Measurements from ENCODE around the gene AKAP13. TPM values are rescaled to one million over a fixed set of nuclear protein-coding genes. Genes with fewer than 3 reads are reported as not detected.
A peak's percentile ranks its signal among the peaks of the same experiment; 100 is the strongest.

AKAP13 gene
- polyA plus RNA-seq, 2 donors: 27.6 to 35.7 TPM

DNA sequence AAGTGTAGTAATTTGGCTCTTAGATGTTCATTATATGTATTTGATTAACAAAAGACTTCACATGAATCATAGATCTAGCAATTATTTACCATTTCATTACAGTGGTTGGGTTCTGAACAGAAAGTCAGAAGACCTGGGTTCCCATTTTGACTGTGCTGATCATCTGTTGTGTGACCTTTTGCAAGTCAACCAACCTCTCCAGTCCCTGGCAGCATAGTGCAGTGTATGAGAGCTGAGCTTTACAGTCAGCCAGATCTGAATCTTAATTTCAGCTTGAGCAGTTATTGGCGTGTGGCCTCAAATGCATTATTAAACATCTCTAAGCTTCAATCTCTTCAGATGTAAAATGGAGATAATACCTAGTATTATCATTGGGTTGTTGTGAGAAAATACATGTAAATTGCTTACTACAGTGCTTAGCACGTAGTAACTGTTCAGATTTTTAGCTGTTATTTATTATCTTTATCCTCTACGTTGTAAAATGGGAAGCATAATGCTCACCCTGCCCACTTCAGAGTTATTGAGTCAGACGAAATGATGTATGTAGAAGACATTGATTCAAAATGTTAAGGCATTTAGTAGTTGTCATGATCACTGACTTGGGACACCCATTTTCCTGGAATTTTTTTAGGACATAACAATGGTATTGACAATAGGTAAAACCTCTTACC is 310.3 kb downstream of the AKAP13 start:
- H3K4me3 ChIP-seq (ENCODE audit: low read depth in 1 of 2, low read length in 2 of 2): peak overlapping the region in 1 of 2 donors; percentile 11
- no peaks in the 10 kb centered on the region for H3K4me1 ChIP-seq (ENCODE audit: control insufficient read depth in 2 of 2, insufficient read depth in 2 of 2, low read length in 1 of 2)
- H3K9me3 ChIP-seq (ENCODE audit: control insufficient read depth in 2 of 2, insufficient read depth in 1 of 2, low read depth in 1 of 2, low read length in 1 of 2): no peaks in the 10 kb centered on the region
- peaks cover 3 to 6% of the 10 kb centered on the region in 2 donors for H3K36me3 ChIP-seq (ENCODE audit: control insufficient read depth in 2 of 2, insufficient read depth in 2 of 2, low read length in 1 of 2)
- no peaks in the 10 kb centered on the region for H3K27me3 ChIP-seq (ENCODE audit: control insufficient read depth in 1 of 2, insufficient read depth in 2 of 2, low read length in 2 of 2)
- WGBS, 2 donors: 71 to 77% methylated on average over 4 of the region's 4 CpGs
- no peak overlapping the region for H3K27ac ChIP-seq (ENCODE audit: low read depth in 2 of 2, low read length in 1 of 2)

DNA sequence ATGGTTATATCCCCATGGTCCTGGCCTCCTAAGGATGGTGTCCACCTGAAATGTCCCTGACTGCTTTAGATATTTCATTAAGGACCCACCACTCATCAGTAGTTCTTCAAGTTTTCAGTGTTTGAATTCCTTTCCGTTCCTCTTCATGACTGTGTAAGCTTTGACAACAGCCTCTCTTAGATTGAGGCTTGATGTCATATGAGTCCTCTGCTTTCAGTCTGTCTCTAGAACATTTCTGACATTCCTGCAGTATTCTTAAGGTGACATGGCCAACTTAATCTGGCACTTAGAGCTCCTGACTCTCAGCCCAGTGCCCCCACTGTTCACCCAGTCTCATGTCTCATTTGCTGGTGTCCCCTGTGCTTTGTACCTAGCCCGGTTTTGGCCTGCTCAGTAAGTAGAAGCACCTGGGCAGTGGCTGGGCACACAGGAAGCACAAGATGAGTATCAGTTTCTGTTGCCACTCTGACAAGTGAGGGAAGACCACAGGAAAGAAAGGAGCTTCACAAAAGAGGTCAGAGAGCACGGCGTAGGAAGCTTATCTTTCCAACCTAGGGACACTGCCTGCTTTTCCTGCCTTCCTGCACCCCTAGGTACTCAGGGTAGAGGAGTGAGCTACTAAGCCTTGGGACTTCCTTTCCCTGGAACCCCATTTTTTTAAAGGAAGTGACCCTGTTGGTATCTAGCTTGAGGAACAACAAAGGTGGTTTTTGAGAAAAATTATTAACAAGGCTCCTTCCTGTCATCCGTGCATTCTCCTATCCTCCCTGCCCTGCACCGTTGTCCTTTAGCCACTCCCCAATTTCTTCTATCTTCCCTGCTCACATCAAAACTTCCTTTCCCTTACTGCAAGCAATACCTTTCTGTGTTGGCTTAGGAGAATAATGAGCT is 311.2 kb downstream of the AKAP13 start:
- Histone ChIP-seq H3K27ac (ENCODE audit: low read depth in 2 of 2, low read length in 1 of 2) (peak overlapping the region; percentile 41 to 63), H3K36me3 (ENCODE audit: control insufficient read depth in 2 of 2, insufficient read depth in 2 of 2, low read length in 1 of 2) (peaks cover 3 to 6% of the 10 kb centered on the region in 2 donors), H3K9me3 (ENCODE audit: control insufficient read depth in 2 of 2, insufficient read depth in 1 of 2, low read depth in 1 of 2, low read length in 1 of 2) (no peaks in the 10 kb centered on the region), H3K4me1 (ENCODE audit: control insufficient read depth in 2 of 2, insufficient read depth in 2 of 2, low read length in 1 of 2) (no peaks in the 10 kb centered on the region), H3K4me3 (ENCODE audit: low read depth in 1 of 2, low read length in 2 of 2) (no peak overlapping the region), H3K27me3 (ENCODE audit: control insufficient read depth in 1 of 2, insufficient read depth in 2 of 2, low read length in 2 of 2) (no peaks in the 10 kb centered on the region)
- 70 to 82% methylated on average over 6 of the region's 6 CpGs for WGBS, 2 donors

DNA sequence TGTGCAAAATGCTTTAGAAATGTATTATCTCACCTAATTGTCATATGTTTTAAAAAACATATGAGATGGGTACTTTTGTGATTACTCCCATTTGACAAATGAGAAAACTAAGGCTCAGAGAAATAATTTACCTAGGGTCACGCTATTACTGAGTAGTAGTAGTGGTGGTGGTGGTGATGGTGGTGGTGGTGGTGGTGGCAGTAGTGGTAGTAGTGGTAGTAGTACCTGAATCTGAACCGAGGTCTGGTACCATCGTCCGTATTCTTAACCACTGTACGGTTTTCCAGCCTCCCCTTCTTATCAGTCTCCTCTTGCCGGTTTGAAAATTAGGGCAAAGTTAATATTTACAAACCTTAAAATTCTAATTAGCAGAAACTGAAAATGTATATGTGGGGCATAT is 311.9 kb downstream of the AKAP13 start:
- Histone ChIP-seq H3K4me1 (ENCODE audit: control insufficient read depth in 2 of 2, insufficient read depth in 2 of 2, low read length in 1 of 2) (no peaks in the 10 kb centered on the region), H3K4me3 (ENCODE audit: low read depth in 1 of 2, low read length in 2 of 2) (no peak overlapping the region), H3K9me3 (ENCODE audit: control insufficient read depth in 2 of 2, insufficient read depth in 1 of 2, low read depth in 1 of 2, low read length in 1 of 2) (no peaks in the 10 kb centered on the region), H3K27ac (ENCODE audit: low read depth in 2 of 2, low read length in 1 of 2) (no peak overlapping the region), H3K36me3 (ENCODE audit: control insufficient read depth in 2 of 2, insufficient read depth in 2 of 2, low read length in 1 of 2) (peaks cover 3 to 6% of the 10 kb centered on the region in 2 donors), H3K27me3 (ENCODE audit: control insufficient read depth in 1 of 2, insufficient read depth in 2 of 2, low read length in 2 of 2) (no peaks in the 10 kb centered on the region)
- 83 to 85% methylated on average over 6 of the region's 6 CpGs for WGBS, 2 donors

DNA sequence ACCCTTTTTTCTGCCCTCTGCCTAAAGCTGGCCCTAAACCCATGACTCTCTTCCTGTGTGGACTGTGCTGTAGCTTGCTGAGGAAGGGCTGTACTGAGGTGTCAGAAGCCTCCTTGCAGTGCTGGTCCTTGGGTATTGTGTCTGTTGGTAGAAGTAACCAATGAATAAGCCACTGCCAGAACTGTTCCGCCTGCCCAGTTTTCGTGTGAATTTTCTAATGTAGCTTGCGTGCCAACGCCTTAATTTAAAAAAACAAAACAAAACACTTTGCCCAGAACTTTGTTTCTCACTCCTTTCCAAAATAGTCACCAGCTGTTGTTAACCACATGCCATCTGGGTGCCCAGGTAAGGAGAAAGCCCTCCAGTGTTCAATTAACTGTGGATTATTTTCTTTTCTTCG is 312.5 kb downstream of the AKAP13 start:
- Histone ChIP-seq H3K9me3 (ENCODE audit: control insufficient read depth in 2 of 2, insufficient read depth in 1 of 2, low read depth in 1 of 2, low read length in 1 of 2) (no peaks in the 10 kb centered on the region), H3K27ac (ENCODE audit: low read depth in 2 of 2, low read length in 1 of 2) (peak overlapping the region in 1 of 2 donors; percentile 8), H3K4me3 (ENCODE audit: low read depth in 1 of 2, low read length in 2 of 2) (no peak overlapping the region), H3K4me1 (ENCODE audit: control insufficient read depth in 2 of 2, insufficient read depth in 2 of 2, low read length in 1 of 2) (no peaks in the 10 kb centered on the region), H3K27me3 (ENCODE audit: control insufficient read depth in 1 of 2, insufficient read depth in 2 of 2, low read length in 2 of 2) (no peaks in the 10 kb centered on the region), H3K36me3 (ENCODE audit: control insufficient read depth in 2 of 2, insufficient read depth in 2 of 2, low read length in 1 of 2) (peaks cover 3 to 6% of the 10 kb centered on the region in 2 donors)
- 72 to 80% methylated on average over 5 of the region's 5 CpGs for WGBS, 2 donors

DNA sequence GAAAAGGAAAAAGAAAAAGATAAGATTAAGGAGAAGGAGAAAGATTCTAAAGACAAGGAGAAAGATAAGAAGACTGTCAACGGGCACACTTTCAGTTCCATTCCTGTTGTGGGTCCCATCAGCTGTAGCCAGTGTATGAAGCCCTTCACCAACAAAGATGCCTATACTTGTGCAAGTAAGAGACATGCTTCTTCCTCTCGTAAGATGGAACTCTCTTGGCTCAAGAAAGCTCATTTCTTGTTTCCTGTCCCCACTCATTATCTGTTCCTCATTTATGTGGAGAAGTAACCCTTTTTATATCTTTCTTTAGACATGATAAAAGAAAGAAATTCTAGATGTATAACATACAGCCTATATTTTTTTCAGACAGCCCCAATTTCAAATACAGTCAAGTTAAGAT is 312.9 kb downstream of the AKAP13 start:
- Histone ChIP-seq H3K4me1 (ENCODE audit: control insufficient read depth in 2 of 2, insufficient read depth in 2 of 2, low read length in 1 of 2) (no peaks in the 10 kb centered on the region), H3K36me3 (ENCODE audit: control insufficient read depth in 2 of 2, insufficient read depth in 2 of 2, low read length in 1 of 2) (peaks cover 3 to 6% of the 10 kb centered on the region in 2 donors), H3K9me3 (ENCODE audit: control insufficient read depth in 2 of 2, insufficient read depth in 1 of 2, low read depth in 1 of 2, low read length in 1 of 2) (no peaks in the 10 kb centered on the region), H3K27me3 (ENCODE audit: control insufficient read depth in 1 of 2, insufficient read depth in 2 of 2, low read length in 2 of 2) (no peaks in the 10 kb centered on the region), H3K27ac (ENCODE audit: low read depth in 2 of 2, low read length in 1 of 2) (peak overlapping the region in 1 of 2 donors; percentile 8), H3K4me3 (ENCODE audit: low read depth in 1 of 2, low read length in 2 of 2) (no peak overlapping the region)
- WGBS, 2 donors: 69 to 73% methylated on average over 2 of the region's 2 CpGs

GRCh38 chr15:85694091-85694490 is 313.7 kb downstream of the AKAP13 start:
- no peak overlapping the region for H3K4me3 ChIP-seq (ENCODE audit: low read depth in 1 of 2, low read length in 2 of 2)
- H3K27ac ChIP-seq (ENCODE audit: low read depth in 2 of 2, low read length in 1 of 2): no peak overlapping the region
- WGBS, 2 donors: 89 to 91% methylated on average over 4 of the region's 4 CpGs
- peaks cover 3 to 6% of the 10 kb centered on the region in 2 donors for H3K36me3 ChIP-seq (ENCODE audit: control insufficient read depth in 2 of 2, insufficient read depth in 2 of 2, low read length in 1 of 2)
- no peaks in the 10 kb centered on the region for H3K4me1 ChIP-seq (ENCODE audit: control insufficient read depth in 2 of 2, insufficient read depth in 2 of 2, low read length in 1 of 2)
- no peaks in the 10 kb centered on the region for H3K27me3 ChIP-seq (ENCODE audit: control insufficient read depth in 1 of 2, insufficient read depth in 2 of 2, low read length in 2 of 2)
- no peaks in the 10 kb centered on the region for H3K9me3 ChIP-seq (ENCODE audit: control insufficient read depth in 2 of 2, insufficient read depth in 1 of 2, low read depth in 1 of 2, low read length in 1 of 2)

- H3K9me3 ChIP-seq (ENCODE audit: control insufficient read depth in 2 of 2, insufficient read depth in 1 of 2, low read depth in 1 of 2, low read length in 1 of 2): no peaks in the 10 kb centered on the region
- peaks cover 0 to 3% of the 10 kb centered on the region in 2 donors for H3K36me3 ChIP-seq (ENCODE audit: control insufficient read depth in 2 of 2, insufficient read depth in 2 of 2, low read length in 1 of 2)
- no peak overlapping the region for H3K4me3 ChIP-seq (ENCODE audit: low read depth in 1 of 2, low read length in 2 of 2)
- H3K27ac ChIP-seq (ENCODE audit: low read depth in 2 of 2, low read length in 1 of 2): no peak overlapping the region
- no peaks in the 10 kb centered on the region for H3K27me3 ChIP-seq (ENCODE audit: control insufficient read depth in 1 of 2, insufficient read depth in 2 of 2, low read length in 2 of 2)
- 81 to 82% methylated on average over 3 of the region's 3 CpGs for WGBS, 2 donors
- H3K4me1 ChIP-seq (ENCODE audit: control insufficient read depth in 2 of 2, insufficient read depth in 2 of 2, low read length in 1 of 2): peaks cover 0 to 2% of the 10 kb centered on the region in 2 donors
Observed at GRCh38 chr15:85700767-85701166, 320.4 kb downstream of the AKAP13 start.

DNA sequence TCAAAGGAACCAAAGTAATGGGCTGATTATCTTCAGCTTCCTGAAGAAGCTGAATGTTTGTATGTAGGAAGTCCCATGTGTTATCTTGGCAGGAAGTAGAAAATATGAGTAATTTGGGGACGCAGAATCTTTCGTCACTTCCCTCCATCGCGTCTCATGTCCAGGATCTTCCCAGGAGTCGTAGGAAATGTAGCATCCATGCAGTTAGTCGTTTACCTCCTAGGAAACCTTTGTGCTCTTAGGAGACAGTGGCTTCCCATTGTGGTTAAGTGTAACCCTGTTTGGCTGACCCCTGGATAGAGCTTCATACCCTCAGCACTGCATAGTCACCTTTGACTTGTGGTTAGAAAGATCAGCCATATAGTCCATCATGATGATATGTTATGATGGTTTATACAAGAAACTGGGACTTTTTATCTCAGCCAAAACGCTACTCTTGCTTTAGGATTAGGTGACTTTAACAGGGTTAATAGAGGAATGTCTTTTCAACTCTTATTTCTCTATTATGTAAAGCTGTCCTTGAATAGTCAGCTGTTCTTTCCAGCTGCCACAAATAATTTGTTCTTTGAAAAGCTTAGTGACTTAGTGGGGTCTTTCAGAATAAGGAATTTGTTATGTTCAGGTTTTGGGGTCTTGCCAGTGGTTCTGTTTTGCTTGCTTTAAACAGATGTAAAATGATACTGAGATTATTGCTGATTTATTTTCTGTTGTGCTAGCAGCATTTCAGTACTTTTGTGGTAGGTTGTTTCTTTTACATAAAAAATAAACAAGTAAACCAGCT is 322.1 kb downstream of the AKAP13 start:
- Histone ChIP-seq H3K36me3 (ENCODE audit: control insufficient read depth in 2 of 2, insufficient read depth in 2 of 2, low read length in 1 of 2) (peaks cover 0 to 2% of the 10 kb centered on the region in 2 donors), H3K4me1 (ENCODE audit: control insufficient read depth in 2 of 2, insufficient read depth in 2 of 2, low read length in 1 of 2) (peaks cover 0 to 2% of the 10 kb centered on the region in 2 donors), H3K27me3 (ENCODE audit: control insufficient read depth in 1 of 2, insufficient read depth in 2 of 2, low read length in 2 of 2) (no peaks in the 10 kb centered on the region), H3K27ac (ENCODE audit: low read depth in 2 of 2, low read length in 1 of 2) (peak overlapping the region; percentile 12 to 60), H3K9me3 (ENCODE audit: control insufficient read depth in 2 of 2, insufficient read depth in 1 of 2, low read depth in 1 of 2, low read length in 1 of 2) (no peaks in the 10 kb centered on the region), H3K4me3 (ENCODE audit: low read depth in 1 of 2, low read length in 2 of 2) (no peak overlapping the region)
- WGBS, 2 donors: 47 to 54% methylated on average over 7 of the region's 7 CpGs

DNA sequence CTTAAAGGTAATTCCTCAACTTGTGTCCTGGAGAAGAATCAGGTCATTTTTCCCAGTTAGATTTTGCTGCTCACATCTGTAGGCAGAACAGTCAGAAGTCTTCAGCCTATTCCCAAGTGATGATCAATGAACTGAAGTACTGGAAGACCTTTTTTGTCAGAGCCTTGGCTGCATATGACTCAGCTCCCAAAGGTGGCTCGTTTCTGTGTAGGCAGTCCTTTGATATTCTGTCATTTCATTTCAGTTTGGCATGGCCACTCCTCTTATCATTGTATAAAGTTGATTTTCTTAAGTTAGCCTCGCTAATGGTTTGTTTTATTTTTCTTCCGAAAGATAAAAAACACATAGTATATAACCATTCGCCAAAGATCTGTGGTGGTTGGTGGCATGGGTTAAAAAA is 323.7 kb downstream of the AKAP13 start:
- no peak overlapping the region for H3K4me3 ChIP-seq (ENCODE audit: low read depth in 1 of 2, low read length in 2 of 2)
- H3K36me3 ChIP-seq (ENCODE audit: control insufficient read depth in 2 of 2, insufficient read depth in 2 of 2, low read length in 1 of 2): peaks cover 0 to 4% of the 10 kb centered on the region in 2 donors
- WGBS, 2 donors: 55 to 61% methylated on average over 4 of the region's 4 CpGs
- no peaks in the 10 kb centered on the region for H3K9me3 ChIP-seq (ENCODE audit: control insufficient read depth in 2 of 2, insufficient read depth in 1 of 2, low read depth in 1 of 2, low read length in 1 of 2)
- no peaks in the 10 kb centered on the region for H3K27me3 ChIP-seq (ENCODE audit: control insufficient read depth in 1 of 2, insufficient read depth in 2 of 2, low read length in 2 of 2)
- peaks cover 0 to 4% of the 10 kb centered on the region in 2 donors for H3K4me1 ChIP-seq (ENCODE audit: control insufficient read depth in 2 of 2, insufficient read depth in 2 of 2, low read length in 1 of 2)
- H3K27ac ChIP-seq (ENCODE audit: low read depth in 2 of 2, low read length in 1 of 2): peak overlapping the region; percentile 60 to 69

Data from esophagus (tissue), 2 donors.